ENCODE results near the gene MFNG.

Gene MFNG

DNA sequence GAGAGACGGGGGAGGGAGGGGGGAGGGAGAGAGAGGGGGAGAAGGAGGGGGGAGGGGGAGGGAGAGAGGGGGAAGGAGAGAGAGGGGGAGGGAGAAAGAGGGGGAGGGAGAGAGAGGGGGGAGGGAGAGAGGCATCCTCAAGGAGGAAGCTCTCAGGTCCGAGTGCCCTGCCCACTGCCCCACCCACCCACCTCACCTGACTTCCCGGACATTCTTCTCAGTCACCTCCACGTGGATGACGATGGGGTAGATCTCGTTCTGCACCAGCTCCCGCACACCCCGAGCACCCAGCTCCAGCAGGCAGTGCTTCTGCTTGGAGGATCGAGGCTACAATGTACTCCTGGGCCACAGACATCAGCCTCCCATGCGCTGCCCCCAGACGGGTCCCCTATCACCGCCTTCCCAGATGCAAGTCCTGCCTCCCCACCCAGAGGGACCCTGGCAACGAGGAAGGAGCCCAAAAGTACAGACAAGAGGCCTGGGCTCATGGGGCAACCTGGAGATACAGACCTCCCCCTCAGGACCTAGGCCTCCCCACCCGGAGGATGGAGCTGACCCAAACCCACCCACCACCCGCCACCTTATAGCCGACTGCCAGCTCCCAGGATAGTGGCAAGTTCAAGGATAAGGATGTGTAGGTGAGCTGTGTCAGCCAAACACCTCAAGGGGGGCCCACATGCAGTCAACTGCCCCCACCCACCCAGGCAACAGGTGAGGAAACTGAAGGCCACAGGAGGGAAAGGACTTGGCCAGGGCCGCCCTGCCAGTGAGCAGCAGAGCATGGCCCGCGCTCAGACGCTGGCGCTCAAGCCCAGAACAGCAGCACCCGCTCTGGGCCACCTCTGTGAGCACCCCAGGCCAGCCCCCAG is 5.6 kb upstream of the MFNG start:
- ChIA-PET CTCF (interaction anchor here (1.1 to 1.6 kb wide), 3 partner anchors 9 to 23 kb away, joined by 3 to 4 read pairs (median 3); no protein-coding TSS in a partner anchor), POLR2A (no interaction called here)
- no peak overlapping the region for H3K4me3 ChIP-seq (ENCODE audit: low read depth, low read length)
- DNase-seq (ENCODE audit: low read depth, low spot score), result no peak
- TF ChIP-seq, protein P1, sequence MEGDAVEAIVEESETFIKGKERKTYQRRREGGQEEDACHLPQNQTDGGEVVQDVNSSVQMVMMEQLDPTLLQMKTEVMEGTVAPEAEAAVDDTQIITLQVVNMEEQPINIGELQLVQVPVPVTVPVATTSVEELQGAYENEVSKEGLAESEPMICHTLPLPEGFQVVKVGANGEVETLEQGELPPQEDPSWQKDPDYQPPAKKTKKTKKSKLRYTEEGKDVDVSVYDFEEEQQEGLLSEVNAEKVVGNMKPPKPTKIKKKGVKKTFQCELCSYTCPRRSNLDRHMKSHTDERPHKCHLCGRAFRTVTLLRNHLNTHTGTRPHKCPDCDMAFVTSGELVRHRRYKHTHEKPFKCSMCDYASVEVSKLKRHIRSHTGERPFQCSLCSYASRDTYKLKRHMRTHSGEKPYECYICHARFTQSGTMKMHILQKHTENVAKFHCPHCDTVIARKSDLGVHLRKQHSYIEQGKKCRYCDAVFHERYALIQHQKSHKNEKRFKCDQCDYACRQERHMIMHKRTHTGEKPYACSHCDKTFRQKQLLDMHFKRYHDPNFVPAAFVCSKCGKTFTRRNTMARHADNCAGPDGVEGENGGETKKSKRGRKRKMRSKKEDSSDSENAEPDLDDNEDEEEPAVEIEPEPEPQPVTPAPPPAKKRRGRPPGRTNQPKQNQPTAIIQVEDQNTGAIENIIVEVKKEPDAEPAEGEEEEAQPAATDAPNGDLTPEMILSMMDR (IDR thresholded peaks at IDR 0.05; ENCODE audit: insufficient read depth, low read length, missing control alignments), result no peak

DNA sequence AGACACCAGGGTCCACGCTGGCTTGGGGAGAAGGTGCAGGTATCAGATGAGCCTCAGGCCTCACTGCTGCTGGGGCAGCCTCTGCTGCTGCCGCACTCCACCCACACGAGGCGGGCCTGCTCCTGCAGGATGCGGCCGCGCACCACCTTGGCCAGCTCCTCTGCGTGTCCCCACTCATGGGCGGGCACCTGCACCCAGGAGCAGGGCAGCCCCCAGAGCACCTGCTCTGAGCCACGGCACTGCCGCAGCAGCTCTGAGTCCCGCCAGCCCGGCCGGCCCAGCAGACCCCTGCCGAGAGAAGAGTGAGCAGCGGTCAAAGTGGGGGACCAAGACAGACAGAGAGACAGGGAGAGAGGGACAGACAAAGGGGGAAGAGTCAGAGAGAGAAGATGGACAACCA is 4.9 kb upstream of the MFNG start:
- TF ChIP-seq, protein P1 (IDR thresholded peaks at IDR 0.05; ENCODE audit: insufficient read depth, low read length, missing control alignments), result no peak
- ChIA-PET CTCF (interaction anchor here (1.6 to 2.5 kb wide), 2 partner anchors 19 to 23 kb away, joined by 3 to 11 read pairs; no protein-coding TSS in a partner anchor), POLR2A (no interaction called here)
- no peak for DNase-seq (ENCODE audit: low read depth, low spot score)
- no peak overlapping the region for H3K4me3 ChIP-seq (ENCODE audit: low read depth, low read length)

DNA sequence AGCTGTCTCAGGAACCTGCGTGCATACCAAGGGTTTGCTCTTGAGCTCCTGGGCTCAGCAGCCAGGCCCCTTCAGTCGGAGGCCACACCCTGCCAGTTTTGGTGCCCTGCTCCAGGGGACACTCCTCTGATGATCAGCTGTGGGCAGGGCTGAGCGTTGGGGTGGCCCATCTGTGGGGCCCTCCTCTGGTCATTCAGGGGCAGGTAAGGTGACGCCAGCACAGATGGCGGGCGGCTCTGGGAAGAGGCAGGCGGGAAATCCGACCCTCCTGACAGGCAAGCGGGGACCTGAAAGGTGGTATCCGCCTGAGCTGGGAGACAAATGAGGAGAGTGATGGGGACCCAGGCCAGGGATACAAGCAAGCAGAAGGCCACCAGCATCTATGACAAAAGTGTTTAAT is 3.8 kb upstream of the MFNG start:
- ChIA-PET CTCF (interaction anchor here (0.8 to 2.5 kb wide), 3 partner anchors 18 to 230 kb away, joined by 3 to 11 read pairs (median 4); no protein-coding TSS in a partner anchor), POLR2A (no interaction called here)
- DNase-seq (ENCODE audit: low read depth, low spot score), result no peak
- no peak overlapping the region for H3K4me3 ChIP-seq (ENCODE audit: low read depth, low read length)
- TF ChIP-seq, protein P1 (IDR thresholded peaks at IDR 0.05; ENCODE audit: insufficient read depth, low read length, missing control alignments), result no peak

DNA sequence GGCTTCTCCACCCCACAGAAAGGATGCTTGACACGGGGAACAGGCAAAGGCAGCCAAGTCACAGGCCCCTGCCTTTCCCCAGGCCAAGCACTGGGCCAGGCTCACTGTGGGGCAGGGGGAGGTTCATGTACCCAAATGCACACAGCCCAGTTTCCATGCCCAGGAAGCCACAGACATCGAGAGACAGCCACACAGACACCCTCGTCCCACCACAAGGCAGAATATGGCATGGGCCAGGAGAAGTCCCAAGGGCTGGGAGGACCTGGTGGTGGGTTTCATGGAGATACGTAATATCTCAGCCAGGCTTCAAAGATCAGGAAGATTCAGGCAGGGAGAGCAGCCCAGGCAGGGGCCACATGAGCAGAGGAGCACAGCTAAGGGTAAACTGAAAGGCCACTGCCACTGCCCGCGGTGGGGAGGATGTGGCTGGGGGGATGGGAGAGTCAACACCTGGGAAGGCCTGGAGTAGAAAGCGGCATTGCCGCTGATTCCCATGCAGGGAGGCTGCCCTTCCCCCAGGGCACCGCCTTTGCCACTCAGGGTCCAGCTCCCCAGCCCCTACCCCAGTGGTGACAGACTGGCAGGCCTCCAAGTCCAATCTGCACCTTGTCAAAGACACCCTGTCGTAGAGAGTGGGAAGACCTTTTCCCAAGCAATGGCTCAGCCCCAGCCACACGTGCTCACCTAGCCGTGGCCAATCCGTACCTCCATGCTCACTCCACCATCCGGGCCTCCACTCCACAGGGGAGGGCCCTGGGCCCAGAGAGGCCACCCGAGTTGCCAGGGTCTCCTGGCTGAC is 2.4 kb upstream of the MFNG start:
- DNase-seq (ENCODE audit: low read depth, low spot score), result no peak
- no peak overlapping the region for H3K4me3 ChIP-seq (ENCODE audit: low read depth, low read length)
- ChIA-PET POLR2A (no interaction called here), CTCF (interaction anchor here (2.5 kb wide), 1 partner anchor 16 kb away, joined by 11 read pairs; no protein-coding TSS in a partner anchor)
- TF ChIP-seq, protein P1 (IDR thresholded peaks at IDR 0.05; ENCODE audit: insufficient read depth, low read length, missing control alignments), result no peak

DNA sequence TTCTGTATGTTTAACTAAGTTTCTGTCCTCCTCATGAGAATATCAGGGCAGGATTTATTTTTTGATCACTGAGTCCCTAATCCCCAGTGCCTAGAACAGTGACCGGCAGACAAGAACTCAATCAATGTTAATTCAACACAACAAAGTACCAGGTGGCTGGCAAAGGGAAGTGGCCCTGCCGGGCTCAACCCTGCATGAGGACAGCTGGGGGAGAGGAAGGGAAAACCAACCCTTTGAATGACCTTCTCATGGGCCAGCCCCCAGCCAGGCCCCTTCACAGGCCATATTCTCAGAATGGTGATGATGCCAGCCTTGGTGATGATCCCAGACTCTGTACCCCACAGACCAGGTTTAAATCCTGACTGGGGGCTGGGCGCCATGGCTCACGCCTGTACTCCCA is 1.4 kb upstream of the MFNG start:
- TF ChIP-seq, protein P1 (IDR thresholded peaks at IDR 0.05; ENCODE audit: insufficient read depth, low read length, missing control alignments), result no peak
- no peak for DNase-seq (ENCODE audit: low read depth, low spot score)
- no peak overlapping the region for H3K4me3 ChIP-seq (ENCODE audit: low read depth, low read length)
- ChIA-PET POLR2A (no interaction called here), CTCF (no interaction called here)

DNA sequence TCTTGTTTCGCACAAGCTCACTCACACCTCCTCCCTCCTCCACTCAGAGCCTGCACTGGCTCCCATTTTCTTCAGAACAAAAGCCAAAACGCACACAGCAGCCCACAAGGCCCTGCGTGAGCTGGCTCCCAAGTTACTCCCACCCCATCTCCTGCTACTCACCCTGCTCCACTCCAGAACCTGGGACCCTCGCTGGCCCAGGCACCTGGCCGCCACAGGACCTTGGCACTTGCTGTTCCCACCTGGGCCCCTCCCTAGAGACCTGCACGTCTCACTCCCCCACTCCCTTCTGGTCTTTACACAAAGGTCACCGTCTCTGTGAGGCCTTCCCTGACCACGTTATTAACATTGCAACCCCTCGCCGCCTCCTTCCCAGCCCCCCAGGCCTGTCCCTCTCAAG is 945 bp upstream of the MFNG start:
- no peak overlapping the region for H3K4me3 ChIP-seq (ENCODE audit: low read depth, low read length)
- TF ChIP-seq, protein P1 (IDR thresholded peaks at IDR 0.05; ENCODE audit: insufficient read depth, low read length, missing control alignments), result no peak
- DNase-seq (ENCODE audit: low read depth, low spot score), result no peak
- ChIA-PET POLR2A (no interaction called here), CTCF (interaction anchor here (0.8 to 2.2 kb wide), 3 partner anchors 9 to 169 kb away, joined by 4 to 14 read pairs (median 13); no protein-coding TSS in a partner anchor)

All from AG04449 (cell line).